H4 (cell line): ENCODE measurements around the gene SENP1. TPM values are rescaled to one million over a fixed set of nuclear protein-coding genes. Genes with fewer than 3 reads are reported as not detected.

Source experiments
- DNase-seq: peaks from one replicate; pipeline ENCODE4 v3.0.0-alpha.2; 2015; ENCODE audit warnings: low spot score
- total RNA-seq: library from RNA; depleted of rRNA; stranded (reverse); fragments of >200 nt; shearing (Covaris generic); gene quantifications from 2 replicates; pipeline ENCODE4 v1.2.3, GENCODE V29; 2014

Gene SENP1
- total RNA-seq, 1 experiment from 2014 or later = 35.8 TPM

- no peak for DNase-seq
Observed at GRCh38 chr12:48067250-48067938, 38.5 kb downstream of the SENP1 start.

GRCh38 chr12:48065041-48065440 lies 40.8 kb downstream of the SENP1 start:
- DNase-seq = no peak

- no peak for DNase-seq
Observed at GRCh38 chr12:48063530-48063929, 42.3 kb downstream of the SENP1 start.

- no peak for DNase-seq
Observed at GRCh38 chr12:48061938-48062719, 43.8 kb downstream of the SENP1 start.

GRCh38 chr12:48060474-48060873 lies 45.4 kb downstream of the SENP1 start:
- no peak for DNase-seq

- no peak for DNase-seq
Observed at GRCh38 chr12:48058771-48059170, 47.1 kb downstream of the SENP1 start.

GRCh38 chr12:48054955-48055821 lies 50.7 kb downstream of the SENP1 start:
- no peak for DNase-seq

GRCh38 chr12:48053883-48054282 lies 52.0 kb downstream of the SENP1 start:
- DNase-seq = no peak

- DNase-seq = no peak
Observed at GRCh38 chr12:48053122-48053521, 52.8 kb downstream of the SENP1 start.

- no peak for DNase-seq
Observed at GRCh38 chr12:48051681-48052080, 54.2 kb downstream of the SENP1 start.

- DNase-seq = no peak
Observed at GRCh38 chr12:48050174-48050573, 55.7 kb downstream of the SENP1 start.

- no peak for DNase-seq
Observed at GRCh38 chr12:48045965-48046518, 59.8 kb downstream of the SENP1 start.

GRCh38 chr12:48045061-48045846 lies 60.6 kb downstream of the SENP1 start:
- no peak for DNase-seq

GRCh38 chr12:48044396-48044795 lies 61.5 kb downstream of the SENP1 start:
- no peak for DNase-seq

- DNase-seq = no peak
Observed at GRCh38 chr12:48043771-48044170, 62.1 kb downstream of the SENP1 start.

GRCh38 chr12:48041591-48042423 lies 64.1 kb downstream of the SENP1 start:
- no peak for DNase-seq

- no peak for DNase-seq
Observed at GRCh38 chr12:48040354-48040753, 65.5 kb downstream of the SENP1 start.

- DNase-seq = no peak
Observed at GRCh38 chr12:48039151-48039550, 66.7 kb downstream of the SENP1 start.

GRCh38 chr12:48038085-48038484 lies 67.8 kb downstream of the SENP1 start:
- DNase-seq = no peak

- DNase-seq = no peak
Observed at GRCh38 chr12:48037267-48037915, 68.5 kb downstream of the SENP1 start.
